Naive B cell (primary cell): ENCODE measurements around the gene YIPF1. TPM values are rescaled to one million over a fixed set of nuclear protein-coding genes. Genes with fewer than 3 reads are reported as not detected.
"Not testable (repeated sequence)": the region's sequence is repeated elsewhere in the genome, so short reads cannot be mapped to it uniquely, and the experiment has no call there.

Experiments used
- ATAC-seq, 2 donors: fragments of 150-1000 bp; cut with Tn5 transposase; 2 replicates each; pipeline ENCODE4 v1.10.0; 2021; ENCODE audit warnings: low read depth in 2 of 2, mild to moderate bottlenecking in 2 of 2, moderate library complexity in 2 of 2
- DNase-seq: peaks from one replicate; pipeline ENCODE4 v3.0.0; 2022
- H3K27ac Mint-ChIP-seq, 6 donors: one replicate each; pipeline ENCODE4 v1.8.0; 2020 to 2022; ENCODE audit warnings: mild to moderate bottlenecking in 6 of 6, mixed read lengths in 6 of 6, moderate library complexity in 5 of 6, inconsistent platforms in 2 of 6
- H3K27me3 Mint-ChIP-seq, 3 donors: one replicate each; pipeline ENCODE4 v1.8.0; 2021 to 2022; ENCODE audit warnings: mixed read lengths in 3 of 3, mild to moderate bottlenecking in 1 of 3
- H3K36me3 Mint-ChIP-seq, 2 donors: one replicate each; pipeline ENCODE4 v1.8.0; 2020 to 2022; ENCODE audit warnings: mixed read lengths in 2 of 2, inconsistent platforms in 1 of 2, mild to moderate bottlenecking in 1 of 2
- H3K4me1 Mint-ChIP-seq, 3 donors: one replicate each; pipeline ENCODE4 v1.8.0; 2020 to 2022; ENCODE audit warnings: mixed read lengths in 3 of 3, inconsistent platforms in 1 of 3, mild to moderate bottlenecking in 1 of 3, moderate library complexity in 1 of 3
- H3K4me3 Mint-ChIP-seq, 8 donors: one replicate each; pipeline ENCODE4 v1.8.0; 2020 to 2022; ENCODE audit warnings: mild to moderate bottlenecking in 8 of 8, mixed read lengths in 8 of 8, moderate library complexity in 8 of 8, inconsistent platforms in 2 of 8
- H3K9me3 Mint-ChIP-seq, 7 donors: one replicate each; pipeline ENCODE4 v1.8.0; 2020 to 2022; ENCODE audit warnings: mixed read lengths in 7 of 7, mild to moderate bottlenecking in 5 of 7, inconsistent platforms in 2 of 7, moderate library complexity in 1 of 7
- polyA plus RNA-seq, 6 donors: library from polyadenylated mRNA; unstranded; fragments of 300-500 nt; fragmentation: Illumina TruSeq; gene quantifications; one replicate each; pipeline ENCODE4 v1.2.3, GENCODE V29; 2021; ENCODE audit warnings: low read depth in 6 of 6

Gene YIPF1
- polyA plus RNA-seq, 6 donors from 2014 or later = 20.7 to 41.1 (median 24.3) TPM

DNA sequence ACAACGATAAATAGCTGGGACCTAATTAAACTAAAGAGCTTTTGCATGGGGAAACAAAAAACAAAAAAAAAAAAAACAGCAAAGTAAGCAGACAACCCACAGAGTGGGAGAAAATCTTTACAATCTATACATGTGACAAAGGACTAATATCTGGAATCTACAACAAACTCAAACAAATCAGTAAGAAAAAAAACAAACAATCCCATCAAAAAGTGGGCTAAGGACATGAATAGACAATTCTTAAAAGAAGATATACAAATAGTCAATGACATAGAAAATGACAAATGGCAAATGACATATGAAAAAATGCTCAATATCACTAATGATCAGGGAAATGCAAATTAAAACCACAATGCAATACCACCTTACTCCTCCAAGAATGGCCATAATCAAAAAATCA is 73.0 kb downstream of the YIPF1 start:
- H3K4me3 Mint-ChIP-seq, ATAC-seq: not testable (repeated sequence)
- H3K36me3 Mint-ChIP-seq = peaks cover 58 to 68% of the 10 kb centered on the region in 2 donors

DNA sequence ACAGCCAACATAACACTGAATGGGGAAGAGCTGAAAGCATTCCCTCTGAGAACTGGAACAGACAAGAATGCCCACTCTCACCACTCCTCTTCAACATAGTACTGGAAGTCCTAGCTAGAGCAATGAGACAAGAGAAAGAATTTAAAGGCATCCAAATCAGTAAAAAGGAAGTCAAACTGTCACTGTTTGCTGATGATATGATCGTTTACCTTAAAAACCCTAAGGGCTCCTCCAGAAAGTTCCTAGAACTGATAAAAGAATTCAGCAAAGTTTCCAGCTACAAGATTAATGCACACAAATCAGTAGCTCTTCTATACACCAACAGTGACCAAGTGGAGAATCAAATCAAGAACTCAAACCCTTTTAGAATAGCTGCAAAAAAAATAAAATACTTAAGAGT is 74.1 kb downstream of the YIPF1 start:
- Mint-ChIP-seq H3K27ac (peak overlapping the region in 1 of 6 donors; percentile 4), H3K4me1 (peaks cover 0 to 14% (median 4%) of the 10 kb centered on the region in 3 donors), H3K36me3 (peaks cover 65 to 68% of the 10 kb centered on the region in 2 donors)
- not testable (repeated sequence) for DNase-seq, H3K27me3 Mint-ChIP-seq, ATAC-seq, H3K4me3 Mint-ChIP-seq, H3K9me3 Mint-ChIP-seq

More for the DNA sequence above, 73.0 kb downstream of the YIPF1 start:
- not testable (repeated sequence) for H3K9me3 Mint-ChIP-seq, H3K4me1 Mint-ChIP-seq, H3K27me3 Mint-ChIP-seq, DNase-seq
- peak overlapping the region in 2 of 6 donors; percentile 20 to 35 for H3K27ac Mint-ChIP-seq

DNA sequence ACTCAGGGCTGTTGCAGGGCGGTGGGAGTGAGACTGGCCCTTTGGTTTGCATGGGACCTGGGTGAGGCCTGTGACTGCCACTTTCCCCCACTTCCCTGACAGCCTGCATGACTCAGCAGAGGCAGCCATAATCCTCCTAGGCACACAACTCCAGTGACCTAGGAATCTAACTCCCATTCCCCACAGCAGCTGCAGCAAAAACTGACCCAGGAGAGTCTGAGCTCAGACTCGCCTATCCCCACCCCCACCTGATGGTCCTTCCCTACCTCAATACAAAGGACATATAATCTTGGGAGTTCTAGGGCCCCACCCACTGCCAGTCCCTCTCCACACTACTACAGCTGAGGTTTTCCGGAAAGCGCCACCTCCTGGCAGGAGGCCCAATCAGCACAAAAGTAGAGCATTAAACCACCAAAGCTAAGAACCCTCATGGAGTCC is 78.2 kb downstream of the YIPF1 start:
- DNase-seq (no peak), ATAC-seq (no peak)
- H3K4me3 Mint-ChIP-seq = no peak overlapping the region
- H3K36me3 Mint-ChIP-seq = peaks cover 55 to 56% of the 10 kb centered on the region in 2 donors
- peak overlapping the region in 1 of 6 donors; percentile 55 for H3K27ac Mint-ChIP-seq
- H3K27me3 Mint-ChIP-seq = no peaks in the 10 kb centered on the region
- H3K4me1 Mint-ChIP-seq = peaks cover 0 to 14% (median 4%) of the 10 kb centered on the region in 3 donors
- no peaks in the 10 kb centered on the region for H3K9me3 Mint-ChIP-seq

GRCh38 chr1:53810497-53810896 is 79.1 kb downstream of the YIPF1 start:
- DNase-seq = no peak
- no peaks in the 10 kb centered on the region for H3K27me3 Mint-ChIP-seq
- H3K4me3 Mint-ChIP-seq = no peak overlapping the region
- no peaks in the 10 kb centered on the region for H3K9me3 Mint-ChIP-seq
- ATAC-seq = no peak
- peaks cover 46 to 49% of the 10 kb centered on the region in 2 donors for H3K36me3 Mint-ChIP-seq
- no peak overlapping the region for H3K27ac Mint-ChIP-seq
- peaks cover 0 to 14% (median 4%) of the 10 kb centered on the region in 3 donors for H3K4me1 Mint-ChIP-seq

DNA sequence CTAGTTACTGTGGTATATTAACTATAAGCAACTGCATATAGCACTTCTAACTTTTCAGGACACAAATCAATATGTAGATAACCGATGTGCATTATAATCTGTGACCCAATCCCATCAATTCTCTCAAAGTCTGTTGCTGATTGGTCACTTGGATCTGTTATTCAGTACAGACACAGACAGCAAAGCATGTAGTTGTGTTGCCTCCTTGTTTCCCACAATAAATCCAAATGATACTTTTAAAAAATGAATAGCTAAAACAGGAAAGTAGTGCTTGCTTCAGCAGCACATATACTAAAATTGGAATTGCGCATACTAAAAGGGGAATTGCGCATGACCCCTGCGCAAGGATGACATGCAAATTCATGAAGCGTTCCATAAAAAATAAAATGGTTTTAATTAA is 79.6 kb downstream of the YIPF1 start:
- H3K36me3 Mint-ChIP-seq = peaks cover 44 to 45% of the 10 kb centered on the region in 2 donors
- no peak overlapping the region for H3K27ac Mint-ChIP-seq

GRCh38 chr1:53807916-53808315 is 81.7 kb downstream of the YIPF1 start:
- ATAC-seq (no peak), DNase-seq (no peak)
- peaks cover 0 to 14% (median 2%) of the 10 kb centered on the region in 3 donors for H3K4me1 Mint-ChIP-seq
- no peaks in the 10 kb centered on the region for H3K9me3 Mint-ChIP-seq
- H3K27me3 Mint-ChIP-seq = no peaks in the 10 kb centered on the region
- H3K4me3 Mint-ChIP-seq = no peak overlapping the region
- H3K36me3 Mint-ChIP-seq = peaks cover 23 to 33% of the 10 kb centered on the region in 2 donors
- no peak overlapping the region for H3K27ac Mint-ChIP-seq

More for the DNA sequence above, 79.6 kb downstream of the YIPF1 start:
- Mint-ChIP-seq H3K27me3 (no peaks in the 10 kb centered on the region), H3K4me3 (no peak overlapping the region), H3K9me3 (no peaks in the 10 kb centered on the region), H3K4me1 (peaks cover 0 to 14% (median 4%) of the 10 kb centered on the region in 3 donors)
- ATAC-seq (no peak), DNase-seq (no peak)

- Mint-ChIP-seq H3K4me1 (no peaks in the 10 kb centered on the region), H3K27me3 (no peaks in the 10 kb centered on the region), H3K9me3 (no peaks in the 10 kb centered on the region), H3K4me3 (peak overlapping the region in 1 of 8 donors; percentile 29), H3K27ac (no peak overlapping the region), H3K36me3 (peaks cover 8 to 27% of the 10 kb centered on the region in 2 donors)
- DNase-seq = no peak
- no peak for ATAC-seq
Observed at GRCh38 chr1:53804791-53805505, 84.6 kb downstream of the YIPF1 start.

GRCh38 chr1:53804181-53804580 is 85.4 kb downstream of the YIPF1 start:
- ATAC-seq = no peak
- Mint-ChIP-seq H3K4me3 (no peak overlapping the region), H3K36me3 (peaks cover 8 to 28% of the 10 kb centered on the region in 2 donors), H3K27ac (peak overlapping the region in 1 of 6 donors; percentile 6), H3K9me3 (no peaks in the 10 kb centered on the region), H3K27me3 (no peaks in the 10 kb centered on the region), H3K4me1 (no peaks in the 10 kb centered on the region)
- DNase-seq = no peak

Other genes starting within 250 kb of the YIPF1 start
- not detected for gene GLIS1, start 150.6 kb downstream of the YIPF1 start, polyA plus RNA-seq
- 1 to 10 TPM; 4.9 to 9.5 (median 7.0) TPM for gene NDC1, start 51.5 kb downstream of the YIPF1 start, polyA plus RNA-seq
- gene DIO1, start 4.4 kb upstream of the YIPF1 start, polyA plus RNA-seq = not detected
- gene IFT25, start 55.9 kb upstream of the YIPF1 start, polyA plus RNA-seq = 10 to 100 TPM; 41.5 to 66.8 (median 51.5) TPM
- 10 to 100 TPM in 1 of 6 donors, 1 to 10 TPM in 5; 5.4 to 11.1 (median 7.8) TPM for gene LRRC42, start 56.6 kb upstream of the YIPF1 start, polyA plus RNA-seq
- not detected for gene LDLRAD1, start 128.4 kb upstream of the YIPF1 start, polyA plus RNA-seq
- gene TMEM59, start 163.4 kb upstream of the YIPF1 start, polyA plus RNA-seq = 100 to 1,000 TPM; 394 to 861 (median 528) TPM
- gene TCEANC2, start 163.8 kb upstream of the YIPF1 start, polyA plus RNA-seq = 1 to 10 TPM; 5.4 to 9.7 (median 6.7) TPM